ENCODE results near the gene MARF1. TPM values are rescaled to one million over a fixed set of nuclear protein-coding genes. Genes with fewer than 3 reads are reported as not detected.

MARF1 gene
- total RNA-seq, 1 donor from 2014 or later = 97.1 TPM

DNA sequence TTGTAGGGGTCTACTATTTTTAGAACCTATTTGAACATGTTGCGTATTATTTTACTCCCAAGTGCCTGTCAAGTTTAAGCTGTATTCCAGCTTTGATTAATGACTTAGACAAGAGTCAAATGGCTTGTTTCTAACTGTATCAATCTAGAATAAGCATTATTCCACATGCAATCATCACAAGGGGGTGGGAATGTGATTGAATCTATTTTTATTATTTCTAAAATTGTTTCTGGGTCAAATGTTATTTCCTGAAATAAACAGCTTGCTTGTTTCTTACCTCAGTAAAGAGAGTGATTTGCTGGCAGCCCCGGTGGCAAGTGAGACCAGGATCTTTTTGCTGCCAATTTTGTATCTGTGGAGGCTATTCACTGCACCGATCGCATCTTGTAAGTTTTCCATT, 21.5 kb downstream of the MARF1 start:
- no peak for DNase-seq
- H3K27me3 ChIP-seq = no peaks in the 10 kb centered on the region
- H3K27ac ChIP-seq = no peak overlapping the region
- H3K4me3 ChIP-seq = no peak overlapping the region
- H3K4me1 ChIP-seq = no peaks in the 10 kb centered on the region
- intact Hi-C loops (cut with DNase I) = no loop called here
- ATAC-seq = no peak
- peaks cover 99% of the 10 kb centered on the region for H3K36me3 ChIP-seq
- no peaks in the 10 kb centered on the region for H3K9me3 ChIP-seq
- TF ChIP-seq, protein P1, sequence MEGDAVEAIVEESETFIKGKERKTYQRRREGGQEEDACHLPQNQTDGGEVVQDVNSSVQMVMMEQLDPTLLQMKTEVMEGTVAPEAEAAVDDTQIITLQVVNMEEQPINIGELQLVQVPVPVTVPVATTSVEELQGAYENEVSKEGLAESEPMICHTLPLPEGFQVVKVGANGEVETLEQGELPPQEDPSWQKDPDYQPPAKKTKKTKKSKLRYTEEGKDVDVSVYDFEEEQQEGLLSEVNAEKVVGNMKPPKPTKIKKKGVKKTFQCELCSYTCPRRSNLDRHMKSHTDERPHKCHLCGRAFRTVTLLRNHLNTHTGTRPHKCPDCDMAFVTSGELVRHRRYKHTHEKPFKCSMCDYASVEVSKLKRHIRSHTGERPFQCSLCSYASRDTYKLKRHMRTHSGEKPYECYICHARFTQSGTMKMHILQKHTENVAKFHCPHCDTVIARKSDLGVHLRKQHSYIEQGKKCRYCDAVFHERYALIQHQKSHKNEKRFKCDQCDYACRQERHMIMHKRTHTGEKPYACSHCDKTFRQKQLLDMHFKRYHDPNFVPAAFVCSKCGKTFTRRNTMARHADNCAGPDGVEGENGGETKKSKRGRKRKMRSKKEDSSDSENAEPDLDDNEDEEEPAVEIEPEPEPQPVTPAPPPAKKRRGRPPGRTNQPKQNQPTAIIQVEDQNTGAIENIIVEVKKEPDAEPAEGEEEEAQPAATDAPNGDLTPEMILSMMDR (IDR thresholded peaks at IDR 0.05) = no peak

DNA sequence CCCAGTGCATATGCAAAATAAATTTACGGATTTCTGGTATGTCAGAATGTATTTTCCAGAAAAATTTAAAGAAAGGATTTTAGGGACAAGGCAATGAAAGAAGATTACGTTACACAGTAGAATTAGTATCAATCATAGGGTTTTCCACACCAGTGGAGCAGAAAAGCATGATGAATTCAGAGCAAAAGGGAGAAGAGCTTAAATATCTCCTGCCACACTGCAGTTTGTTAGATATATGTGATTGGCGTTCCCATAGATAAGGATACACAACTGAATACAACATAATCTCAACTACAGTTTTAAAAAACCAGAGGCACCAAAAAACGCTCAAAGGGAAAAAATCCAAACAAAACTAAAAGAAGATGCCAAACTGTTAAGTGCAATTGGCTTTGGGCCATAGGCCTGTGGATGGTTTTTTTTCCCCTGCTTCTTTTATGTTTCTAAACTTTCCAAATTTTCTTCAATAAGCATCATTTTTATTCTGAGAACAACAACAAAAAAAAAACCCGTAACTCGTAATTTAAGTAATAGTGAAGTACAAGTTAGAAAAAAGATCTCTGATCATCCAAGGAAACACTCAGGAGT, 22.3 kb downstream of the MARF1 start:
- peaks cover 99% of the 10 kb centered on the region for H3K36me3 ChIP-seq
- H3K4me1 ChIP-seq = no peaks in the 10 kb centered on the region
- no peak overlapping the region for H3K27ac ChIP-seq
- DNase-seq (no peak), ATAC-seq (no peak)
- no peaks in the 10 kb centered on the region for H3K27me3 ChIP-seq
- no peak overlapping the region for H3K4me3 ChIP-seq
- TF ChIP-seq, protein P1 (IDR thresholded peaks at IDR 0.05) = no peak
- intact Hi-C loops (cut with DNase I) = no loop called here
- no peaks in the 10 kb centered on the region for H3K9me3 ChIP-seq

DNA sequence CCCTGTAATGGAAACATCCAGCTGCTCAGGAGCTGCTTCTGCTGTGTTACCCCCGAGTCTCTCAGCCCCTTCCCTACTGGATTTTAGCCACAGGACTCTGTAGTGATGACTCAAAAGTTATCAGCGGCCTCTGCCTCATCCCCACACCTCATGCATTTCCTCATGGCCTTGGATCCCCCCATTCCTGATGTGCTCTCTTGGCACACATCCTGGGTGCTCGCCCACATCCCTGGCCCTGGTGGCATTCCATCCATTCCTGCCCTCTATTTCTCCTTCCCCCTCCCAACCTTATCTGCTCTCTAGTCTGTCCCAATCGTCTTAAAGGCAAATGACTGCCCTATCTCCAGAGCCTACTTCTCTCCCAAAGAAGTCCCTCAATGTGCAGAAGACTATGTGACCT, 24.6 kb downstream of the MARF1 start:
- Histone ChIP-seq H3K27ac (no peak overlapping the region), H3K4me3 (no peak overlapping the region), H3K4me1 (no peaks in the 10 kb centered on the region), H3K9me3 (no peaks in the 10 kb centered on the region), H3K36me3 (peaks cover 98% of the 10 kb centered on the region), H3K27me3 (no peaks in the 10 kb centered on the region)
- ATAC-seq = no peak
- TF ChIP-seq, protein P1 (IDR thresholded peaks at IDR 0.05) = no peak
- intact Hi-C loops (cut with DNase I) = no loop called here
- no peak for DNase-seq

DNA sequence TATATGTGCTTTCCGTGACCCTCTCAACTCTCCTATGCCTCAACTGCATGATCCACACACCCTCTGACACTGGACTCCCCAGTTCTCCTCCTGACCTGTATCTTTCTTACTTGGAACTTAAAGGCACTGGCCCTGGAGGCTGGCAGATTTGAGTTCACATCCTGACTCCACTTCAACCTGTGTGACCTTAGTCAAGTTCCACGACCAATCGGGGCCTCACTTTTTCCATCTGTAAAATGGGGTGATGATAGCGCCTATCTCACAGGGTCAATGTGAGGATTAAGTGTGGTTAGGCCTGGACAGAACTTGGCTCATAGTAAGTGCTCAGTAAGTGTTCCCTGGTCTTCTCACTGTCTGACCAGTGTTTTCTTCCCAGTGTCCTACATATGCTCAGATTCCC, 25.1 kb downstream of the MARF1 start:
- no peaks in the 10 kb centered on the region for H3K4me1 ChIP-seq
- H3K9me3 ChIP-seq = no peaks in the 10 kb centered on the region
- TF ChIP-seq, protein P1 (IDR thresholded peaks at IDR 0.05) = no peak
- H3K36me3 ChIP-seq = peaks cover 96% of the 10 kb centered on the region
- H3K27ac ChIP-seq = no peak overlapping the region
- H3K4me3 ChIP-seq = no peak overlapping the region
- DNase-seq = no peak
- H3K27me3 ChIP-seq = no peaks in the 10 kb centered on the region
- intact Hi-C loops (cut with DNase I) = no loop called here
- no peak for ATAC-seq

DNA sequence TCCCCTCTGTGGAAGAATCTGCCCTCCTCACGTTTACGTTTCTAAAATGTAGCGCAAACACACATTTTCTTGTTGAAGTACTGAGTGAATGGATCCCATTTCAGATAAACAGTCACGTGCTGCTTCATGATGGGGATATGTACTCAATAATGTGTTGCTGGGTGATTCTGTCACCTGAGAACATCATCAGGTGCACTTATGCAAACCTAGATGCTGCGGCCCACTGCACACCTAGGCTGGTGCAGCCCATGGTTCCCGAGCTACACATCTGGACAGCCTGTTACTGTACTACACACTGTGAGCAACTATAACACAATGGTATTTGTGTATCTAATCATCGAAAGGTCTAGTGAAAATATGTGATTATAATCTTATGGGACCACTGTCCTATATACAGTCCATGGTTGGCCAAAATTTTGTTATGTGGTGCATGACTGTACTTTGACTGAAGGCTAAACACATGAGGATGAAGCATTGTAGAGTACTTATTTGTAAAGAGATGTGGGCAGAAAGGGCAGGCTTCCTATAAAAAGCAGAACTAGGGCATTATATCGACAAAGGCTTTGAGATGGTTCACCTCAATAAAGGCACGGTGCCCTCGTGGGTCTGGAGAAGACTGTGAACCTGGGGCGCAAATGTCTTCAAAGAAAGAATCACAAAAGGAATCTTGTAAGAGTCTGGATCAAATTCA, 26.3 kb downstream of the MARF1 start:
- ATAC-seq = no peak
- no peaks in the 10 kb centered on the region for H3K9me3 ChIP-seq
- TF ChIP-seq, protein P1 (IDR thresholded peaks at IDR 0.05) = no peak
- DNase-seq = no peak
- H3K36me3 ChIP-seq = peaks cover 97% of the 10 kb centered on the region
- H3K4me3 ChIP-seq = no peak overlapping the region
- no peak overlapping the region for H3K27ac ChIP-seq
- H3K4me1 ChIP-seq = no peaks in the 10 kb centered on the region
- no peaks in the 10 kb centered on the region for H3K27me3 ChIP-seq
- intact Hi-C loops (cut with DNase I) = no loop called here
